NCI-H1930 (cell line): ENCODE measurements around the gene VIM.
A peak's percentile ranks its signal among the peaks of the same experiment; 100 is the strongest.
"Not testable (repeated sequence)": the region's sequence is repeated elsewhere in the genome, so short reads cannot be mapped to it uniquely, and the experiment has no call there.

ENCODE experiments used
- DNase-seq, 2 experiments: peaks; one replicate each; lab custom pipeline; 2025; lab: John Stamatoyannopoulos, UW

VIM gene

DNA sequence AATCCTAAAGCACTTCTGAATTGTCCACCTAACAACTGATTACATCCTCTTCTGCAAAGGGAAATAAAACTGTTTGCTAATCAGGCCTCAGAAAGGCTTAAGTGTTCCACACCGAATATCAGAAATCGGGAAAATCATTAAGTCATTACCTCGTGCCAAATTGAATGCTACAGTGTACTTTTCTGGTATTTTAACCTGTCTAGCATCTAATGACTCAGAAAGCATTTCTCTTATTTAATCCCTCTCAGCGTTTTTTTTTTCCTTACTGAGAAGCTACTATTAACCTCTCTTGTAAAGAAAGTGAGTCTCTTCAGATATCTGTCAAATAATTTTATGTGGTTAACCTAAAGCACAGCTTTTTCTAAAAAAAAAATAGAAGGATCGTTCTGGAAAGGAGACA is 28.6 kb downstream of the VIM start:
- no peak for DNase-seq

DNA sequence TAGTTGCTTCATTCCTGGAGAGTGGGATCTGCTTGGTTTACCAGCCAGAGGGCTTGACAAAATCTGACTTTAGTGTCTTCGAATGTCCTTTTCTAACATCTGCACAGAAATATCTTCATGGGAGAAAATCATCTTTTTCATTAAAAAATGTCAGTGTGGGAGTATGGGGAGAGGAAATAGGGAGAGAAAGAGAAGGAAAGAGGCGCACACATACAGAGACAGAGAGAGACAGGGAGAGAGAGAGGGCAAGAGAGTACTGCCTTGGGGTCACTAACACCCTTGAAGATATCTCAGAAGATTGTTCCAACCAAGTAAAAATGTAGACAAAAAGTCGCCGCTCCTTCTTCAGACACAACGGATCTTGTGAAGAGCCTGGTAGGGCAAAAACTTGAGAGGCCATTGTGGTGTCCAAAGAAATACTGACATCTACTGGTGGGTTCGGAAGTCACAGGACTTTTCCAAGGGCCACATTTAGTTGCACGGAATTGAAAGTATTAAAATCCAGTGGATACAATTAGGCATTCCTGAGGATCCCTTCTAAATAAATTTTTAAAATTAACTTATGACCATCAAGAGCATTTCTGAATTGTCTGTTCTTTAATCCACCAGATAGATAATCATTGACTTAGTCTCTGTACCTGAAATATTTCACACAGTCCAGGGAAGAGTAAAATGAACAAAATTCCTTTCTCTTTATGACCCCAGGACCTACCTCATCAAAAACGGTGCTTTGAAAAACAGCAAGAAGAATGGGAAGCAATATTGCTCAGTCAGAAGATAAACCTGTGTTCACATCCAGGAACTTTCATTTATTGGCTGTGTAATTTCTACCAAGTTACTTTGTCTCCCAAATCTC is 29.7 kb downstream of the VIM start:
- peak in 1 of 2 experiments; percentile 0 for DNase-seq

DNA sequence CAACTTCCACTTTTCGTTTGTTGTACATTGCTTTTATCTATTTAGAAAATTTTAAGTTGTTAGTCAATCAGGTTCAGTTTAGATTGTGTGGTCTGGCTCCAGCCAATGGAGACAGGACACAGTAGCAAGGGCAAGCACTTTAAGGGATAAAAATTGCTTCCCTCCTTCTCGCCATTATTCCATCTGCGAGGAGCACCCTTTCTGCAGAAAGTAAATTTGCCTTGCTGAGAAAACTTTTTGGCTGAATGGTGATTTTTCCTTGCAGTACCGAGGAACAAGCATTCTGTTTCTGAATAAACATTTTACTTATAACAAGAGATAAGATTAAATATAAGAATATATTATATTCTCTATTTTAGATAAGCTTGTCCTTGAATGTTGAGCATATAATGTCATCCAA is 34.5 kb downstream of the VIM start:
- no peak for DNase-seq

DNA sequence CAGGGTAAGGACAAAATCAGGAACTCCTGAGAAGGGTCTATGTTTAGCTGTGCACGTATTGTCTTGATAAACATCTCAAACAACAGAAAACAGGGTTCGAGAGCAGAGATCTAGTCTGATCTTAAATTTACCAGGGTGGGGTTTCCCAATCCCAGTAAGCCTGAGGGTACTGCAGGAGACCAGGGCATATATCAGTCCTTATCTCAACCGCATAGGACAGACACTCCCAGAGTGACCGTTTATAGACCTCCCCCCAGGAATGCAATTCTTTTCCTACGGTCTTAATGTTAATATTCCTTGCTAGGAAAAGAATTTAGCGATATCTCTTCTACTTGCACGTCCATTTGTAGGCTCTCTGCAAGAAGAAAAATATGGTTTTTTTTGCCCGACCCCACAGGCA is 35.5 kb downstream of the VIM start:
- DNase-seq, result no peak

DNA sequence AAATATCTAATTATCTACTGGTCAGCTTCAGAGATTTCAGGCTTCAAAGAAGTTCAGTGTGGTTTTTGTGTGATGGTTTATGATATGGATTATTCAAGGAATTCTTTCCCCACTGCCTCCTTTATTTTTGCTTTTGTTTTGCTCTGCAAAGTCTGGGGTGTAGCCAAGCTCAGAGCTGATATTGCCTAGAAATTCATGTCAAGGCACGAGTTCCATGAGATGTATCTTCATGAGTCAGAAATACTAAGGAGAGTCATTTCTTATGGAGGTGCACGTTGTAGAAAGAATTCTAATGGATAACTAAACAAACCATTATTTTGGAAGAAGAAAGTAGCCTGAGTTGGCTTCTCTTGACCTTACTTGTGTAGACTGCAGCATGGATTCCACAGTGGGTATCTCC is 37.4 kb downstream of the VIM start:
- DNase-seq, result no peak

DNA sequence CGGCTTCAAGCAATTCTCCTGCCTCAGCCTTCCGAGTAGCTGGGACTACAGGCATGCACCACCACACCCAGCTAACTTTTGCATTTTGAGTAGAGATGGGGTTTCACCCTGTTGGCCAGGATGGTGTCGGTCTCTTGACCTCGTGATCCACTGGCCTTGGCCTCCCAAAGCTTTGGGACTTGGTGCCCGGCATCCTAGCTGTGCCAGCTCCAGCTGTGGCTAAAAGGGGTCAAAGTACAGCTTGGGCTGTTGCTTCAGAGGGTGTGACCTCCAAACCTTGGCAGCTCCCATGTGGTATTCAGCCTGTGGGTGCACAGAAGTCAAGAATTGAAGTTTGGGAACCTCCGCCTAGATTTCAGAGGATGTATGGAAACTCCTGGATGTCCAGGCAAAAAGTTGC is 38.5 kb downstream of the VIM start:
- not testable (repeated sequence) for DNase-seq

DNA sequence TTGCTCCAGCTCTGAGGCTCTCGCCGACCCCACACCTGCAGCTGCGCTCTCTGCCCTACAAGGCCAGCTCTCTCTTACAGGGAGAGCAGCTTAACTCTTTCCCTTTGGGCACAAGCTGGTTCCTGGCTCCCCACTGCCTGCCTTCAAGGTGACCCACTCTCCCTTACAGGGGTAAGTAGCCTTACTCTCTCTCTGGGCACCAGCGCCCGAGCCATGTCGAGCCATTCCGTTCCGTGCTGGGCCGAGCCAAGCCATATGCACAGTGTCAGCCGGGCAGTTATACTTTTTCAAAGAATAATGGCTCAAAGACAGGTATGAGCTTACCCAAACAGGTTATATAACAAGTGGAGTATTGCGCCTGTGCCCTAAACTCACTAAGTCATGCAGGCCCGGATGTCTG is 44.6 kb downstream of the VIM start:
- no peak for DNase-seq

DNA sequence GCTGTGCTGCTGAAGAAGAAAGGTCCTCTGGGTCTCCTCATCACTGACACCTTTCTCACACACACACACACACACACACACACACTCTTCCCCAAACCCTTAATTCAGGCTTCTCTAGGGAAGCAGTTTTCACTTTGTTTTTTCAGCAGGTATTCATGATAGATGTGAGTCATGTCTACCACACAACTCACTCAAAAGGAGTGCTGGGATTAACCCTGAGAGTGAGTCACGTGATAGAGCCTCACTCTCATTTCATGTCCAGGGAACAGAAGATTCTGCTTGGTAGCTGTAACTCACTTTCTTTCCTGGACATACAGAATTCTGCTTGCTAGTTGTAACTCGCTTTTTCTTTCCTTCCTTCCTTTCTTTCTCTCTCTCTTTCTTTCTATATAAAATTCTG is 45.4 kb downstream of the VIM start:
- DNase-seq, result no peak

DNA sequence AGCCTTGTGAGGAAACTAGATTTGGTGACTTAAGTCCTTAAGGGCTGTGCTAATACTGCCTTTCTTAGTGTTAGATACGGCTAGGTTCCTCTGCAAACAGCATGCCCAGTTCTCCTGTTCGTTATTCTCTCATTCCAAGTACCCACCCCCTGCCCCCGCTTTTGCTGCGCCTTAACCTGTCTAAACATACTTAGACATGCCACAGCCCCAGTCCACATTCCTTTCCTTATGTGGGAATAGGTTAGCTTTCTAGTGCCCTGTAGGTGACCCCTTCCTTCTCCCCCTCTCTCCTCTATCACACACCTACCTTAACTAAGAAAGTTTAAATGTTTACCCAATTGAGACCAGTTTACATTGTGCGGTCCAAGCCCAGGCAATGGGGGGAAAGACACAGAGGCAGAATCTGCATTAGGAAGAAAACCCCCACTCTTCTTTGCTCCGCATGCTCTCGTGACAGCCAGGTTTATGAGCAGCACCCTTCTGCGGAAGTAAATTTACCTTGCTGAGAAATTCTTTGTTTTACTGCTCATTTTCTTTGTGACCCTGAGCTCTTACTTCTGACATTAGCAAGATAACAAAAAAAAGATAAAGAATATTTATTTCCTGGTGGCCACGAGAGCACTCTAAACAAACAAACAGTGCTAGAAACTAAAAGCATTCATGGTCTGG is 48.8 kb downstream of the VIM start:
- no peak for DNase-seq

DNA sequence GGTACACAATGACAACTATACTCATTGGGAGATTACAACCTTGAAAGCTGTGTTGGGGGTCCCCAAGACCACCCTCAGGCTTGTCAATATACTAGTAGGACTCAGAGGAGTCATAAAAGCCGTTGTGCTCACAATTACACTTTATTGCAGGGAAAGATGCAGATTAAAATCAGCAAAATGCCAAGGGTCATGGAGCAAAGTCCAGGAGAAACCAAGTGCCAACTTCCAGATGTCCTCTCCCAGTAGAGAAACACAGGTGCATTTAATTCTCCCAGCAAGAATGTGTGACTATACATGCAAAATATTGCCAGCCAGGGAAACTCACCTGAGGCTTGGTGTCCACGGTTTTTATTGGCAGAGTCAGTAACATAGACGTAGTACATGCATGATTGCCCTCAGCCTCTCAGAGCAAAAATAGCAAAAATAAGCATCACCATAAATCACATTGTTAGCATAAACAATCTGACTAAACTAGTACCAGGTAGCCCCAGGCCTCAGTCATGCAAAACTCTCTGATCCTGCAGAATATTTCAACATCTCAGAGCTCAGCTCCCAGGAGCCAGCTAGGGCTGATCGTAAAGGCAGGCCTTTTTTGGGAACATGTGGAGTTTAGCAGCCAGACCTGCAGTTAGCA is 50.7 kb downstream of the VIM start:
- no peak for DNase-seq

DNA sequence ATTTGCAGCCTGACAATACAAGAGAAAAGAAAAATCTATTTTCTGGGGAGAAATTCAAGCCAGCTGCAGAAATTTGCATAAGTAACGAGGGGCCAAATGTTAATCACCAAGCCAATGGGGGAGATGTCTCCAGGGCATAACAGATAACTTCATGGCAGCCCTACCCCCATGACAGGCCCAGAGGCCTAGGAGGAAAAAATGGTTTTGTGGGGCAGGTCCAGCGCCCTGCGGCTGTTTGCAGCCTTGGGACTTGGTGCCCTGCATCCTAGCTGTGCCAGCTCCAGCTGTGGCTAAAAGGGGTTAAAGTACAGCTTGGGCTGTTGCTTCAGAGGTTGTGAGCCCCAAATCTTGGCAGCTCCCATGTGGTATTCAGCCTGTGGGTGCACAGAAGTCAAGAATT is 54.3 kb downstream of the VIM start:
- DNase-seq, result no peak

DNA sequence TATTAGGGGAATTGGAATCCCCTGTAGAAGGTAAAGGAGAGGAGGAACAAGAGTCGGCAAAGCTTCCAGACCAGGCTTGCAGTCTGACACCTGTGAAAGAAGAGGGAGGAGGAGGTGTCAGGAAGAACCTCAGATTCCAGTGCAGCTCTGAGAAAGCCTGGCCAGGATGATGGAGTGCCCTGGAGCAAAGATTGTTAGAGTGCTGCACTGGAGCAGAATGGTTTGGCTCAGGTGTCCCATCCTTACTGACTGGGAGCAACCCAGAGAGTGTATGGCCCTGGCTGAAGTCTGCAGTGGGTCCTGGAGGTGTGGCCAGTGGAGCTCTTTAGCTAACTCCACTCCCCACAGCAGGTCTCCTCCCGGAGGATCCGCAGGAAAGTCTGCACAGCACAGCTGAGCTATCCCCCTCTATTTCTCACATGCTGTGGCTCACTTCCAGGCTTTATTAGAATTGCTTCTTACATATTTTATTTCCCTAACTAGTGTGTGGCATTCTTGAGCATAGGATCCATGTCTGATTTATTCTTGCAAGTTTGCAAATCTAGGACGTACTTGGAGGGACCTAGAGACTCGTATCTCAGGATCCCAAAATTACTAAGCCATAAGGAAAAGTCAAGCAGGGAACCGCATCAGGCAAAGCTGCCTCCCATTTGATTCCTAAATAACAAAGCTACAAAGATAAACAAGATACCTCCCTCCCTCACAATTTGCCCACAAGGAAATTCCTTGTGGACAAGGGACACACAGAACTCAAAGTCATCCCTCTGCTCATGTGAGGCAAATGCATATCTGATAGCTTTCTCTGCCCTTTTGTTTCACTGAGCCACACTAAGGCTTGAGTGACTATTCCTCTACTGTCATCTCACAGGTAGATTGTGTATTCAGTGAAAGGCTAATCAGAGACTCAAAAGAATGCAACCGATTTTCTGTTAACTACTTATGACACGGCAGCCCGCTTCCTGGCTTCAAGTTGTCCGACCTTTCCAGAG is 58.8 kb downstream of the VIM start:
- DNase-seq, result no peak
